Measurements from ENCODE around the gene VPS50.
"Not testable (repeated sequence)": the region's sequence is repeated elsewhere in the genome, so short reads cannot be mapped to it uniquely, and the experiment has no call there.

VPS50 gene

DNA sequence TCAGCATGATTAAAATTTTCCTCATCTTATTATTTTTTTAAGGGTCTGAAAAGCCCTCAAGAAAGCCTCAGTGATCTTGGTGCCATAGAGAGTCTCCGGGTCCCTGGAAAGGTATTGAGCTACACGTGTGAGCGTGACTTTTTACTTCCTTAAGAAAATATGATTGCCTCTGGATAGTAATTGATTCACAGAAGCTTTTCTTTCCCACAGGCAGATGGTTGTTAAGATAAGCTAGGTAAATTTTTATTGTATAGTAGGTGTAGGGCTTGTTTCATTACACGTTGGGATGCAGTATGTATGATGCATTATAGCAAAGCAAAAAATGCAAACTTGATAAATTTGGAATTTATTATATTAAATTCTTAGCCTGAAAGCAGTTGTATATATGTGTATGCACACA lies 7.7 kb downstream of the VPS50 start:
- in situ Hi-C loops (cut with MboI; ENCODE audit: low sequenced_read_pairs) = no loop called here

DNA sequence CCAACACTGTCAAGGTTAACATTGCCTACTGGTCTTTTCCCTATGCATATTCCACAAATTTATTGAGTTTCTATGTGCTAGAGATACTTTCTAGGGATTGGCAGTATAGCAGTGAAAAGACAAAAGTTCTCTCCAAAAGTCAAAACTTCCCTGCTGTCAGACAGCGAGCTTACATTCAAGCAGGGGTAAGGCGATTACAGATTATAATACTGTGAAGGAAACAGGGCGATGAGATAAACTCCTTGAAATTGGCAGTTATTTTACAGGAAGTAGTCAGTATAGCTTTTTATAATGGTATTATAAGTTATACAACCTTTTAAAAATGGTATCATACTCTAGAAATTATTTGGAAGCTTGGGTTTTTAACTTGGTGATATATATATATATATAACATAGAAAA lies 9.9 kb downstream of the VPS50 start:
- in situ Hi-C loops (cut with MboI; ENCODE audit: low sequenced_read_pairs) = no loop called here

DNA sequence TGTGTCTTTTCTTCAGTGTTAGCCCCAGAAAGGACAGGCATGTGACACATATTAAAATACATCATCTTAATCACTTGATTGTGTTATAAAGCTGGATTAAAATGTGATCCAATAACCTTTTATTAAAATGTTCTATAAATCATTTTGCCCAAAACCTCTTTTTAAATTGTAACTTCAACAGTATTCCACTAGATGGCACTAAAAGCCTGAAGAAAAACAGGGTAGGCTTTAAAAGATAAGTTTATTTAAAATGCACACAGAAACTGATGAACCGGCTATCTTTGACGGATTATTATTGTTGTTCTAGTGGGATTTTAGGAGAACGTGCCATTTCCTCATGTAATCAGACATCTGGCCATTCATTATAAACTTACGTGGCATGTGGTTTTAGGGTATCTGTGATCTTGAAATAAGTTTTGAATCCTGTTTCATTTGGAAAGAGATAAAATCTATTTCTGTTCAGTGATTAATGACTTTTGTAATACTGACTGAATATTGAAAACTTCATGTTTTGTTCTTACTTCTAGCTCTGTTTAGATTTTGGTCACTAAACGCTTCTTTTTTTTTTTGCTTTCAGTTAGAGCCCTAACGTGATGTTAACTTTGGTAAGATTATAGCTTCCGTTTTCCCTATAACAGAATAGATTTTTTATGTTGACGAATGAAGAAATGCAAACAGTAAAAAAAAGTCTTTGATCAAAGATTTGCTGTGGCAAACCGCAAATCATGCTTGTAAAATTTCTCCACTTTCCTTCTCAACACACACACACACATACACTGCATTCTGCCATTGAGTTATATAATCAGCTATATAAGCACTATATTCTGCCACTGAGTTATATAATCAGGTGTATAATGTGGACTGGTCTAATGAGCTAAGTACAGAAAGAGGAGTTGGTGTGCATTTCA lies 13.6 kb downstream of the VPS50 start:
- in situ Hi-C loops (cut with MboI; ENCODE audit: low sequenced_read_pairs) = no loop called here

GRCh38 chr7:93249491-93250148 lies 17.5 kb downstream of the VPS50 start:
- in situ Hi-C loops (cut with MboI; ENCODE audit: low sequenced_read_pairs) = no loop called here

- in situ Hi-C loops (cut with MboI; ENCODE audit: low sequenced_read_pairs) = no loop called here
Observed at GRCh38 chr7:93258661-93259060, 26.5 kb downstream of the VPS50 start.

DNA sequence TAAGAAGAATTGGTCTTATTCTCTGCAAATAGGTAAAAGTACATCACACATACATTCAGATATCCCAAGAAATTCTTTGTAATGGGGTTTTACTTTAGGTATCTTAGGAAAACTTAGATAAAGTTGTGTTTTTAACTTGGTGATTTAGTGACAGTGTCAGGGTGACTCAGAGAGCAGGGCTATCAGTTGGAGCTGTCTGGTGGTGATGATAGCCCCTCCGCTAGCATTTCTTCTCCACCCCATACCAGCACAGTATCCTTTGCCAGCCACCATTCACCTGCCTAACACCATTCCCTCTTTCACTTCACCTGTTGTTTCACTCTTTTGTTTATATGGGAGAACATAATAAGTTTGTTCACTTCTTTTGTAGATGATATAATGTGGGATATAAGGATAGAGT lies 30.4 kb downstream of the VPS50 start:
- in situ Hi-C loops (cut with MboI; ENCODE audit: low sequenced_read_pairs) = no loop called here

GRCh38 chr7:93265220-93265619 lies 33.1 kb downstream of the VPS50 start:
- in situ Hi-C loops (cut with MboI; ENCODE audit: low sequenced_read_pairs) = no loop called here

DNA sequence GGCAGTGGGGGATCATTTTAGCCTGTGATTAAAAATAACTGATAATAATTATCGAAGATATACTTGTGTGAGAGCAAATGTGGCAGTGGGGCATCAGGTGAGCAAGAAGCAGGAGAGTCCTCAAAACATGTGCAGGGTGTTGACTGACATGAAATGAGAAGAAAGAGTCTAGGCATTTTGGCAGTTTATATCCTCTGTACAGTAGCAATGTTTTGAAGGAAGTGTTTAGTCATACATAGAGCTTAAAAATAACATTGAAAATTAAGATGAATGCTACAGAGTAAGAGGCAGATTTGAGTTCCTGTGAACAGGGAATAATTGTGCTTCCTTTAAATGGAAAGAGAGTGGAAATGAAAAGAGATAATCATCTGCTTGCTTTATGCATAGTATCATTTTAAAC lies 47.4 kb downstream of the VPS50 start:
- in situ Hi-C loops (cut with MboI; ENCODE audit: low sequenced_read_pairs) = no loop called here

- in situ Hi-C loops (cut with MboI; ENCODE audit: low sequenced_read_pairs) = no loop called here
Observed at GRCh38 chr7:93284908-93285307, 52.7 kb downstream of the VPS50 start.

GRCh38 chr7:93293229-93293628 lies 61.1 kb downstream of the VPS50 start:
- in situ Hi-C loops (cut with MboI; ENCODE audit: low sequenced_read_pairs) = no loop called here

DNA sequence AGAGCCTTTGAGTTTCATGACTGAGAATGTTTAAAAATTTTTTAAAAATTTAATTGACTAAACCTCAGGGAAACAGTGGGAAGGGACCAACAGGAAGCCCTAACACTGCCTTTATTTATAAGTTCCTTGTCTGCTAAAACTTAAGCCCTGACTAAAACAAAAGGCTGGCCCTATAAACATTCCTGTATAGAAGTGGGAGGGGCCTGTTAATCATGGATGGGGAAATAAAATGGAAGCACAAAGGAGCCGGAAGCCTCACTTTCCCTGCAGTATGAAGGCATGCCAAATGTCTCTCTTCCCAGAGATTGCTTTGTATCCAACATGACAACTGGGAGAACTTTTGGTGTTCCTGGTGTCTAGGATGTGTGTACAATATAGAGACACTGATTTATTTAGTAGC lies 66.0 kb downstream of the VPS50 start:
- in situ Hi-C loops (cut with MboI; ENCODE audit: low sequenced_read_pairs) = no loop called here

DNA sequence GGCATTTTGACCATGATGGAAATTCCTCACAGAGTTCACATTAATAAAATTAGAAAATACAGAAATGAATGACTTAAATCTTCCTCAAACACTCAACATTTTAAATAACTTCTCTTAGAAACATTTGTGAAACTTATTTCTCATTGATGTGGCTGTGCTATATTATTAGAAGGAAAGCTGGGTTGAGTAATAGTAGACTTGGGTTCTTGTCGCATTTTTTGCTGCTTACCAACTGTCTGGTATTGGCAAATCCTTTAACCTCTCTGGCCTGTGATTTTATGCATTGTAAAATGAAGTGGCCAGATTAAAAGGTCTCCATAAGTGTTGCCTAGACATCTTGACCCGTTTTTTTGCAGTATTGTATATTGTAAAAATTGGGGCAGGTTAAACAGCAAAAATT lies 66.5 kb downstream of the VPS50 start:
- in situ Hi-C loops (cut with MboI; ENCODE audit: low sequenced_read_pairs) = no loop called here

DNA sequence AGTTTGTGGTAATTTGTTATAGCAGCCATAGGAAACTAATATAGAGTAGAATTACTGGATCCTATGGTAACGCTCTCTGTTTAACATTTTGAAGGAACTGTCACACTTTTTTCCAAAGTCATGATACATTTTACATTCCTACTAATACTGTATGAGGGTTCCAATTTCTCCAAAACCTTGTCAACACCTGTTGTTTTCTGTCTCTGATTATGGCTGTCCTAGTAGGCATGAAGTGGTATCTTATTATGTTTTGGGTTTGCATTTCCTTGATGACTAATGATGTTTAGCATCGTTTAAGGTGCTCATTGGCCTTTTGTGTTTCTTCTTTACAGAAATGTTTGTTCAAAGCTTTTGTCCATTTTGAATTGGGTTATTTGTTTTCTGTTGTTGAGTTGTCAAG lies 69.6 kb downstream of the VPS50 start:
- in situ Hi-C loops (cut with MboI; ENCODE audit: low sequenced_read_pairs) = no loop called here

DNA sequence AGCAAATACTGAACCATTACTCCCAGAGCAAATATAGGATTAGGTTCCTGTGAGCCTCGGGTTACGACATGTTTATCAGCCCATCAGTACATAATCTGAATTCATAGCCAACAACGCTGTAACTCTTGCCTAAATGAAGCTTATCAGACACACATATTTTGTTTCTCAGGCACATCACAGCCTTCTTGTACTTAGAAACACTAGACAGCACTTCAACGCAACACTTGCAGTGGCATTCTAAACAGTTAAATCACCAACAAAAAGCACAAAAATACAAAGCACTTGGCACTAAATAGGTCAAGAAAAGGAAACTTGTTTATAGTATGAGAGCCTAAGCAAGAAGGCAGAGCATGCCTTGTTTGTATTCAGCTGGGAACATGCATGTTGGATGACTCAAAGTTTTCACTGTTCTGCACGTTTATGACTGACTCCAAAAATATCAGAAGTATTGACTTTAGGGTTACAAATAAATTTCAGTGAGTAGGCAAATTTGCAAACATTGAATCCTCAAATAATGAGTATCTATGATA lies 75.0 kb downstream of the VPS50 start:
- in situ Hi-C loops (cut with MboI; ENCODE audit: low sequenced_read_pairs) = no loop called here

- in situ Hi-C loops (cut with MboI; ENCODE audit: low sequenced_read_pairs) = no loop called here
Observed at GRCh38 chr7:93307943-93308342, 75.8 kb downstream of the VPS50 start.

- in situ Hi-C loops (cut with MboI; ENCODE audit: low sequenced_read_pairs) = no loop called here
Observed at GRCh38 chr7:93310346-93310745, 78.2 kb downstream of the VPS50 start.

DNA sequence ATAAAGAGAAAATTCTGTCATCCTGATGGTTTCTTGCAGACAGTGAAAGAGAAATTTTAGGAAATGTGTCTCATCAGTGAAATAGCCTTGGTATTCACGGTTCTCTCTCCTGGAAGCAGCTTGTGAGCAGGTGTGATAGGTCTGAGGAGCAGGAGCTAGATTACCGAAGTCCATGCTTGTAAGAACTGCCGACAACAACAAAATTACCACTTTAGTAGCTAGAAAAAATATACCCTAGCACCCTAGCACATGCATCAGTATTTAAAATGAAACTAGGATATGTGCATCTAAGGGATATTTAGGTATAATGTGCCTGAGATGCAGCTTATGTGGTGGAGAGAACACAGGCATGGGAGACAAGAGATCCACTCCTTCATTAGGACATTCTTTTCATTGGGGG lies 82.3 kb downstream of the VPS50 start:
- in situ Hi-C loops (cut with MboI; ENCODE audit: low sequenced_read_pairs) = no loop called here

- in situ Hi-C loops (cut with MboI; ENCODE audit: low sequenced_read_pairs) = no loop called here
Observed at GRCh38 chr7:93315896-93316295, 83.7 kb downstream of the VPS50 start.

DNA sequence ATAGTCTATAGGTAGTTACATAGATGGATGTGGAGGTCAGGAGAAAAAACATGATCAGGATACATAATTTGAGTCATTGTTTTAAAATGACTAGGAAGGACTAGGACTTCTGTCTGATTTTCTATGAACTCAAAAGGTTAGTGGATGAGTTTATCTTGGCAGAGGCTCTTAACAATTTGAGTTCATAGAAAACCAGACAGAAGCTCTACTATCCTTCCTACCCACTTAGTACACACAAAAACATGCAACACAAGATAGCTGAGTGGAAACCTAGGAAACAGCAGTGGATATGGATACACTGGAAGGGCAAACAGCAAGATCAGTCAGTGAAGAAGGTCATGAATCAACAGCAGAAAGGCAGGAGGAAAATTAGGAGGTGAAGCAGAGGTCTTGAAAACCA lies 84.6 kb downstream of the VPS50 start:
- in situ Hi-C loops (cut with MboI; ENCODE audit: low sequenced_read_pairs) = no loop called here

DNA sequence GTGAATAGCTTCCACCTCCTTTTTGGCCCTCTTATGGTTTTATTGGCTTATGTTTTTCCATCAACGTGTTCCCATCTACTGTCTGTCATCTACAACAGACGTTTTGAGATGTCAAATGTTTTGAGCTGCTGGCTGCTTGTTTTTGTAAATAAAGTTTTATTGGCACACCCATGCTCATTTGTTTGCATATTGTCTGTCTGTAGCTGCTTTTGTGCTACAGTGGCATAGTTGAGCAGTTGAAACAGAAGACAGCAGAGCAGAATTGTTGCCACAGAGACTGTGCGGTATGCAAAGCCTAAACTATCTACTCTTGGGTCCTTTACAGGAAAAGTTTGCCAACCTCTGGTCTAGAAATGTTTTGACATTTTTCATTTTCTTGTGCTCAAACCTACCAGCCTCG lies 88.7 kb downstream of the VPS50 start:
- in situ Hi-C loops (cut with MboI; ENCODE audit: low sequenced_read_pairs) = no loop called here

GRCh38 chr7:93326291-93326690 lies 94.1 kb downstream of the VPS50 start:
- in situ Hi-C loops (cut with MboI; ENCODE audit: low sequenced_read_pairs) = not testable (repeated sequence)

DNA sequence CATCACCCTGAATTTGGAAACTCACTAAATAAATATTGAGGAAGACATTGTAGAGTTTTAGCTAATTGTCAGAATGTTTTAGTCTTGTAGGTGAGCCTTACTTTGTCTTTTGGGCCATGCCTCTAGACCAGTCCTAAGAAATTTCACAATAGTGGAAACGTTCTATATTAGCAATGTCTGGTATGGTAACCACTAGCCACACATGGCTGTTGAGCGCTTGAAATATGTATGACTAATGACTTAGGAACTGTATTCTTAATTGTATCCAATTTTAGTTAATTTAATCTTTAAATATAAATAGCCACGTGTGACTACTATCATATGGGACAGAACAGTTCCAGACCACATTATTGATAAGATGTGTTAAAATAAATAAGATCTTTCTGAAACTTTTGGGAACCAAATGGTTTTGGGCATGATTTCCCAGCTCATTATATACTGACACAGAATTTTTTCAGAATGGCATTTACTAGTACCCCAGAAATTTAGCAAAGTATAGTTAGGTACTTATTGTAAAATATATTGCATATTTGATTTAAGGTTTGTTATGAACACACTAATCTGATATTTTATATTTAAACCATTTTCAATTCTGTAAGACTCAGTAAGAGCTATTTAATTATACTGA lies 95.0 kb downstream of the VPS50 start:
- in situ Hi-C loops (cut with MboI; ENCODE audit: low sequenced_read_pairs) = no loop called here
